Limb (tissue), 2 donors: Measurements from ENCODE around the gene FAAP20.

ENCODE experiments used
- DNase-seq, 2 donors: peaks; one replicate each; pipeline ENCODE4 v3.0.0-alpha.2; 2016; ENCODE audit errors: extremely low spot score in 2 of 2

The FAAP20 gene

GRCh38 chr1:2180297-2181245, 14.0 kb downstream of the FAAP20 start:
- DNase-seq = no peak

- DNase-seq = no peak
These were observed 15.1 kb downstream of the FAAP20 start for GRCh38 chr1:2179283-2180013.

- DNase-seq = no peak
These were observed 15.7 kb downstream of the FAAP20 start for GRCh38 chr1:2178875-2179274.

GRCh38 chr1:2177946-2178538, 16.5 kb downstream of the FAAP20 start:
- no peak for DNase-seq

- DNase-seq = no peak
These were observed 17.0 kb downstream of the FAAP20 start for GRCh38 chr1:2177541-2177940.

- no peak for DNase-seq
These were observed 18.0 kb downstream of the FAAP20 start for GRCh38 chr1:2176615-2177014.

- no peak for DNase-seq
These were observed 18.7 kb downstream of the FAAP20 start for GRCh38 chr1:2175681-2176454.

GRCh38 chr1:2175055-2175414, 19.5 kb downstream of the FAAP20 start:
- no peak for DNase-seq

- peak; percentile 82 to 84 for DNase-seq
These were observed 20.1 kb downstream of the FAAP20 start for GRCh38 chr1:2174348-2175054.

GRCh38 chr1:2173546-2174347, 20.8 kb downstream of the FAAP20 start:
- no peak for DNase-seq

GRCh38 chr1:2172551-2173146, 21.9 kb downstream of the FAAP20 start:
- no peak for DNase-seq

GRCh38 chr1:2172012-2172411, 22.6 kb downstream of the FAAP20 start:
- no peak for DNase-seq

GRCh38 chr1:2170211-2170610, 24.4 kb downstream of the FAAP20 start:
- DNase-seq = no peak

- DNase-seq = no peak
These were observed 25.3 kb downstream of the FAAP20 start for GRCh38 chr1:2169200-2169836.

- DNase-seq = no peak
These were observed 26.0 kb downstream of the FAAP20 start for GRCh38 chr1:2168535-2168934.

GRCh38 chr1:2168090-2168489, 26.5 kb downstream of the FAAP20 start:
- DNase-seq = no peak

GRCh38 chr1:2166695-2167094, 27.9 kb downstream of the FAAP20 start:
- no peak for DNase-seq

GRCh38 chr1:2166254-2166653, 28.3 kb downstream of the FAAP20 start:
- DNase-seq = no peak

GRCh38 chr1:2165646-2166045, 28.9 kb downstream of the FAAP20 start:
- no peak for DNase-seq
